Duodenal mucosa (tissue), 2 donors: ENCODE measurements around the gene KRT13.

ENCODE experiments used
- H3K27ac ChIP-seq: one replicate; pipeline ENCODE4 v1.7.0; 2013; ENCODE audit warnings: low read depth, low read length
- H3K27me3 ChIP-seq, 2 donors: one replicate each; pipeline ENCODE4 v1.7.0; 2013; ENCODE audit warnings: low read length in 2 of 2, control low read depth in 1 of 2; ENCODE audit not compliant: insufficient read depth in 2 of 2, control insufficient read depth in 1 of 2
- H3K36me3 ChIP-seq, 2 donors: one replicate each; pipeline ENCODE4 v1.7.0; 2013; ENCODE audit warnings: low read length in 2 of 2, control low read depth in 1 of 2; ENCODE audit not compliant: insufficient read depth in 2 of 2, control insufficient read depth in 1 of 2
- H3K4me1 ChIP-seq, 2 donors: one replicate each; pipeline ENCODE4 v1.7.0; 2013; ENCODE audit warnings: low read length in 2 of 2, control low read depth in 1 of 2; ENCODE audit not compliant: insufficient read depth in 2 of 2, control insufficient read depth in 1 of 2
- H3K4me3 ChIP-seq, 2 donors: one replicate each; pipeline ENCODE4 v1.7.0; 2013; ENCODE audit warnings: low read length in 2 of 2, low read depth in 1 of 2
- H3K9ac ChIP-seq, 2 donors: one replicate each; pipeline ENCODE4 v1.7.0; 2013; ENCODE audit warnings: low read length in 2 of 2, low read depth in 1 of 2
- H3K9me3 ChIP-seq, 2 donors: one replicate each; pipeline ENCODE4 v1.7.0; 2013; ENCODE audit warnings: low read length in 2 of 2, control low read depth in 1 of 2; ENCODE audit not compliant: control insufficient read depth in 1 of 2

Gene KRT13

DNA sequence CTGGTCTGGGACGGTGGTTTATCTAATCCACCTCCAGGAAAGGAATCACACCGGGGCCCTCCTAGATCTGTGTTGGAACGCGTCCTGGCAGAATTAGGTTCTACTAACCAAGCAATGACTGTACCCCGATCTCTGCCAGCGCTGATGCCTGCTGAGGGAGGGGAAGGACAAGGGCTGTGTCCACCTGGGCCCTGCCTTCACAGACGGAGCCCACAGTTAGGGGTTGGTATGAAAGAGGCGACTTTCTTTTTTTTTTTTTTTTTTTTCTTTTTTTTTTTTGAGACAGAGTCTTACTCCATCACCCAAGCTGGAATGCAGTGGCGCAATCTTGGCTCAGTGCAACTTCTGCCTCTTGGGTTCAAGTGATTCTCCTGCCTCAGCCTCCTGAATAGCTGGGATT is 32.6 kb upstream of the KRT13 start:
- Histone ChIP-seq H3K27ac (no peak overlapping the region), H3K27me3 (peaks cover 0 to 3% of the 10 kb centered on the region in 2 donors), H3K36me3 (no peaks in the 10 kb centered on the region), H3K9ac (no peak overlapping the region), H3K4me3 (no peak overlapping the region), H3K9me3 (no peaks in the 10 kb centered on the region), H3K4me1 (peaks cover 20 to 26% of the 10 kb centered on the region in 2 donors)

DNA sequence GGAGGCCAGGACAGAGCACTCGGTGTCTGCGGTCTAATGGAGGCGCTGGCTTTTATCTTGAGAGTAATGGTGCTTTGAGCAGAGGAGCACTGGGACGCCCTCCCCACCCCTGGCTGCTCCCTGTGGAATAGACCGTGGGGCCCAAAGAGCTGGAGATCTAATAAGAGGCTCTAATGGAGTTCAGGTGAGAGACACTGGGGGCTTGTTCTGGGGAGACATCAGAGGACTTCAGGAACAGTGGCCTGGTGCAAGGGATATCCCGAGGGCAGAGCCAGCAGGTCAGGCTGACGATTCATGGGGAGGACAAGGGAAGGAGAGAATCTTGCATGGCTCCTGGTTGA is 32.2 kb upstream of the KRT13 start:
- Histone ChIP-seq H3K4me3 (no peak overlapping the region), H3K9me3 (no peaks in the 10 kb centered on the region), H3K27ac (no peak overlapping the region), H3K36me3 (no peaks in the 10 kb centered on the region), H3K27me3 (peaks cover 0 to 3% of the 10 kb centered on the region in 2 donors), H3K4me1 (peaks cover 16 to 24% of the 10 kb centered on the region in 2 donors), H3K9ac (no peak overlapping the region)

DNA sequence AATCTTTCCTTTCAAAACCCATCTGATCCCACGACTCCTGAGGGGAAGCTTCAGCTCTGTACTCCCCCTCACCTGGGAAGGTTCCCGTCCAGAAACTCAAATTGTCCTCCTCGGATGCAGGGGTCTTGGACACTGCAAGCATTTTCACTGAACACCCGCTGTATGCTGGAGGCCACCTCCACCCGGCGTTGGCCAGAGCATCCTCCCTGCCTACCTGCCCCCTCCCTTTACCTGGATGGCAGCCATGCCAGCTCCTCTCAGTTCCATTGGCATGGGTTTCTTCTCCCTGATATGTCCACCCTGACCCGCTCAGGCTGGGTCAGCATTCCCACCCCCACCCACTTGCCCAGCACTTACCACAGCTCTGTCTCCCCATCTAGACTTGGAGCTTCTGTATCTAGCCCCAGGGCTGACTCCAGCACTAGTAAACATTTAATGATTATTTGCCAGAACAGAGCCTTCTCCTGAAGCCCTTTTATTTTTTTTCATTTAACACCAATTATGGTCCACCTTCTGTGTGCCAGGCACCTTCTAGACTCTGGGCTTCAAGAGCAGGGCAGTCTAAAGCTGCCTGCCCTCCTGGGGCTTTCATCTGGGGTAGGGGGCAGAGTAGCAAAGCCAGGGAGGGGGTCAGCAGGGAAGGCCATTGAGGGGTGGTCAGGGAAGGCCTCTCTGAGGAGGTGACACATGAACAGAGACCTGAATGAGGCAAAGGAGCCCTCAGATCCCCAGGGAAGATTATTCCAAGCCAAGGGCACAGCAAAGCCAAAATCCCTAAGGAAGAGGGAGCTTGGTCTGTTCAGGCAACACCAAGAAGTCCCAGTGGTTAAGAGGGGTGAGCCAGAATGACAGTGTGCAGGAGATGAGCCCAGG is 31.6 kb upstream of the KRT13 start:
- H3K4me3 ChIP-seq, result no peak overlapping the region

DNA sequence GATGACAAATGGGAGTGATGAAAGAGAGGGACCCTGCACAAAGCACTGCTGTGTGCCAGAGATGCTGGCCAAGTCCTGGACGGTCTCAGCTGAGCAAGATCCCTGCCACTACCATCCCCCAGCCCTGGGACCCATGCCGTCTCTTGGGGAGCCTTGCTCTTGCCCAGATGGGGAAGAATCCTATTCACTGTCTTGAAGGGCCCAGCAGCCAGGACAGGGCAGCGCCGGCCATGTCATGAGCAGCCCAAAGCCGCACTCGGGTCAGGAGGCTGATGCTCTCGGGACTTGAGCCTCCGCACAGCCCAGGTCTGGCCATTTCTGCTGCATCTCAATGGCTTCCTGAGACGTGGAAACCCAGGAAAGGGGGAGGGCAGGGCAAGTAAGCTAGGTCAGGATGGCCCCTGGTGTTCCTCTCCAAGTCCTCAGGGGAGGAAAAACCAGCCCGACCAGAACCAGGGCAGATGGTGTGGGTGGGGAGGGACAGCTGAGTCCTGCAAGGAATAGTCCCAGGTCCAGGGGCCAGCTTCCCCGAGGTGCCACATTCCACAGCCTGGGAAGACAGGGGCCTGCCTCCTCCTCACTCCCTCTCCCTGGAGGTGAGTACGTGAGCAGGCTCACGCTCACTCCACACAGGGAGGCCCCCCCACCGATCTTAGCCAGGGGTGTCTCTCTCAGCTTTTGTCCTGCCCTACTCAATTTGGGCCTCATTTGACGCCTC is 30.5 kb upstream of the KRT13 start:
- no peaks in the 10 kb centered on the region for H3K9me3 ChIP-seq
- peaks cover 0 to 3% of the 10 kb centered on the region in 2 donors for H3K27me3 ChIP-seq
- H3K4me1 ChIP-seq, result peaks cover 9 to 17% of the 10 kb centered on the region in 2 donors
- no peaks in the 10 kb centered on the region for H3K36me3 ChIP-seq
- H3K27ac ChIP-seq, result no peak overlapping the region
- H3K9ac ChIP-seq, result no peak overlapping the region
- H3K4me3 ChIP-seq, result no peak overlapping the region

More for the DNA sequence above, 31.6 kb upstream of the KRT13 start:
- Histone ChIP-seq H3K27ac (no peak overlapping the region), H3K4me1 (peaks cover 16 to 23% of the 10 kb centered on the region in 2 donors), H3K9me3 (no peaks in the 10 kb centered on the region), H3K27me3 (peaks cover 0 to 3% of the 10 kb centered on the region in 2 donors), H3K36me3 (no peaks in the 10 kb centered on the region), H3K9ac (no peak overlapping the region)

DNA sequence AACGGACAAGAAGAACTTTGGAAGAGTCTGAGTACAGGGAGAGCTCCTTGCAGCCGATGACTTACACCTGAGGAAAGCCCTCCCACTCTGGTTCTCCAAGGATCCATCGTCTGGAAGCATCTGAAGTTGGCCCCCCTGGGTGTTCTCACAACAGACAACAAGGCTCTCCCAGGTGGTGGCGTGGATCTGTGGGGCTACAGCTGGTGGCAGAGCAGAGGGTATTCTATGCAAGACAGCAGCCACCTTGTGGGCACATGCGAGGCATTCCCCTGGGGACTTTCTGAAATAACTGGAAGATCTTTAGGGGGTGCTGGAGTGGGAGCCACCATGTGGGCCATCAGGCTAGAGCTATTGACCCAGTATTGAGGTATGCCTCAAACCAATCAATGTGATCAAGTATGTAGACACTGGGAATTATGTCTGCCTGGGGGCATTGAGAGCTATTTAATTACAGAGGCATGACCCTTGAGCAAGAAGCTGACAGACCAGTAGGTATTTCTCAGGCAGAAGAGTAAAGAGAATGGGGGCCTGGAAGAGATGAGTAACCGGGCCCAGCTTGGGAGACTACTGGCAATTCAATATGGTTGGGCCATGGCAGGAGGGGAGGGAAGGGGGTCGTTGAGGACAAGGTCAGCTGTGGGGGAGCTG is 29.6 kb upstream of the KRT13 start:
- no peaks in the 10 kb centered on the region for H3K9me3 ChIP-seq
- H3K27ac ChIP-seq, result no peak overlapping the region
- H3K4me1 ChIP-seq, result peaks cover 17 to 18% of the 10 kb centered on the region in 2 donors
- no peak overlapping the region for H3K9ac ChIP-seq
- peaks cover 0 to 3% of the 10 kb centered on the region in 2 donors for H3K27me3 ChIP-seq
- no peak overlapping the region for H3K4me3 ChIP-seq
- no peaks in the 10 kb centered on the region for H3K36me3 ChIP-seq

DNA sequence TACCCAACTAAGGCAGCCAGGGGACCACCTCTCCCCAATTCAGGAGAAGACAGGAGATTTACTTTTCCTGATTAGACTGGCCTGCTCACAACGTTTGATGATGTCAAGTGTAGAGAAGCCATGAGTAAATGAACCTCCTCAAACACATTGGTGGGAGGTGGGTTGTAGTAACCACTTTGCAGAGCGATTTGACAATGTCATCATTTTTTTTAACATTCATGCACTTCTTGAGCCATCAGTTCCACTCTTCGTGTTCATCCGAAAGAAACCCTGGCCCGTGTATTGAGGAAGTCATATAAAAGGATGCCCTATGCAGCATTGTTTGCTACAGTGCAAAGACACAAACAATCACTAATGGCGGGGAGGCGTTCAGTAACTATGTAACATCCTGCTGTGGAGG is 28.2 kb upstream of the KRT13 start:
- peaks cover 3 to 10% of the 10 kb centered on the region in 2 donors for H3K27me3 ChIP-seq
- H3K36me3 ChIP-seq, result no peaks in the 10 kb centered on the region

DNA sequence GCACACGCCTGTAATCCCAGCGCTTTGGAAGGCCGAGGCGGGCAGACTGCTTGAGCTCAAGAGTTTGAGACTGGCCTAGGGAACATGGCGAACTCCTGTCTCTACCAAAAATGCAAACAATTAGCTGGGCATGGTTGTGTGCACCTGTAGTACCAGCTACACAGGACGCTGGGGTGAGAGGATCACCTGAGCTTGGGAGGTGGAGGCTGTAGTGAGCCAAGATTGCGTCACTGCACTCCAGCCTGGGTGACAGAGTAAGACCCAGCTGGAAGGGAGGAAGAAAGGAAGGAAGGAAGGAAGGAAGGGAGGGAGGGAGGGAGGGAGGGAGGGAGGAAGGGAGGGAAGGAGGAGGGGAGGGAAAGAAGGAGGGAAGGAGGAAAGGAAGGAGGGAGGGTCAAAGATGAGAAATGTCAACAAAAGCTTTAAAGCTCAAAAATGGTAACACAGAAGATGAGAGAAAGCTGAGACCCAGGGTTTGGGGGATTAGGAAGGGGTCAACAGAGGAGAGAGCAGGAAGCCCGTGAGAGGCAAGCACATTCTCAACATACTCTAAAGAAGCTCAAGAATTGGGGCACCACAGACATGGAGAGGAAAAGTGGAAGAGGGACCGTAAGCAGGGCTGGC is 27.6 kb upstream of the KRT13 start:
- Histone ChIP-seq H3K36me3 (no peaks in the 10 kb centered on the region), H3K9me3 (no peaks in the 10 kb centered on the region), H3K4me1 (peaks cover 30% of the 10 kb centered on the region in 2 donors), H3K27ac (no peak overlapping the region), H3K9ac (no peak overlapping the region), H3K4me3 (no peak overlapping the region), H3K27me3 (peaks cover 3 to 15% of the 10 kb centered on the region in 2 donors)

More for the DNA sequence above, 28.2 kb upstream of the KRT13 start:
- no peak overlapping the region for H3K9ac ChIP-seq
- H3K9me3 ChIP-seq, result no peaks in the 10 kb centered on the region
- H3K27ac ChIP-seq, result no peak overlapping the region
- H3K4me1 ChIP-seq, result peaks cover 30% of the 10 kb centered on the region in 2 donors
- no peak overlapping the region for H3K4me3 ChIP-seq

DNA sequence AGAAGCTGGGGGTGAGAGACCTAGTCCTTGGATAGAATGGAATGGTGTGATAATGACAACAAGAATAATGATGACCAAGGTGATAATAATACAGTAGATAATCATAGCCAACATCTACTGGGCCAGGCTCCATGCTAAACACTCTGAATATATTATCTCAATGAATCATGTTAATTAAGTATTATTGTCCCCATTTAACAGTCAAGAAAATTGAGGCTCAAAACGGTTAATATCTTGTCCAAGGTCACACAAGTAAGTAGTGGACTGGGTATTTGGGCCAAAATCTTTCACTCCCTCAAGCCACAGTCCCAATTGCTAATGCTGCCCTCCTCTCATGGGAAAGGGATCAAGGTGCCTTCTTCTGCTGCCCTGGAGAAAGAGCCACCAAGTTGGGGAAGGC is 26.6 kb upstream of the KRT13 start:
- H3K36me3 ChIP-seq, result no peaks in the 10 kb centered on the region
- peaks cover 3 to 19% of the 10 kb centered on the region in 2 donors for H3K27me3 ChIP-seq
- no peak overlapping the region for H3K4me3 ChIP-seq
- no peak overlapping the region for H3K27ac ChIP-seq
- no peak overlapping the region for H3K9ac ChIP-seq
- H3K4me1 ChIP-seq, result peaks cover 30% of the 10 kb centered on the region in 2 donors
- H3K9me3 ChIP-seq, result no peaks in the 10 kb centered on the region

DNA sequence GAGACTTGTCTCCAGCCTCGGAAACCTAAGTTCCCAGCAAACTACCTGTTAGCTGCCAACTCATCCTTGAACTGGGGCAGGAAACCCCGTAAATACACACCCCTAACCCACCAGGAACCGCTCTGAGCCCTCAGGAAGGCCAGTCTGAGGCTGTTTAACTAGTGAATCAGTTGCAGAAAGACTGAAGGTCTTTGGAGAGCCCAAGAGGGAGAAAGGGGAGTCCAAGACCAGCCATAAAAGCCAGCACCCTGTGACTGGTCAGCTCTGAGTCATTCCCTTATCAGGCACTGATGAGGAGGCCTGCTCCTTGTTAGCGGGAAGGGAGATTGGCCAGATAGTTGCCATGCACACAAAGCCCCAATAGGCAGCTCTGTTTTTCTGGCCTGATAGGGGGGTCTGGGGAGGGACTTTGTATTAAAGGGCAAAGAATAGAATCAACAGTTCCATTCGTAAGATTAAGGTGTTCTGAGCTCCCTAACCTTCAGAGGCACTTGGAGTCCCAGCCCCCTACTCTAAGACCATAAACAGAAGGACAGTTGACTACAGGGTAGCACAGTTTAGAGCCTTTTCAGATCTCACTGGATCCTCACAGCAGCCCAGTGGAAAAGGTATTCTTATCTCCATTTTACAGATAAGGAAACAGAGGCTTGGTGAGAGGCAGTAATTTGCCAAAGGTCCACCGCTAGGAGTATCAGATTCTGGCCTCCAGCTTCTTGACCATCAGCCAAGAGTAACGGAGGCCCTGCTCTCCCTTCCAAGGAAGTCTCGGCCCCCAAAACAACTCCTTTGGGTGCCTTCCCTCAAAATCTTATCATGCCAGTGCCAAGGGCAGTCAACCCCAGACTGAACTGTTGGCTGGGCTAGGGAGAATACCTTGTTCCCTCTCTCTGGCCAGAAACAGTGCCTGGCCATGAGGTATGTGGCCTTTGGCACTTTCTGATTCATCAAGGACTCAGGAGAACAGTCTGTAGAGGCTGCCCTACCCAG is 24.9 kb upstream of the KRT13 start:
- H3K9ac ChIP-seq, result peak overlapping the region; percentile 85 to 90
- H3K36me3 ChIP-seq, result no peaks in the 10 kb centered on the region
- H3K27ac ChIP-seq, result peak overlapping the region; percentile 79
- peaks cover 28 to 29% of the 10 kb centered on the region in 2 donors for H3K4me1 ChIP-seq
- peaks cover 3 to 16% of the 10 kb centered on the region in 2 donors for H3K27me3 ChIP-seq
- H3K9me3 ChIP-seq, result no peaks in the 10 kb centered on the region
- peak overlapping the region in 1 of 2 donors; percentile 49 for H3K4me3 ChIP-seq
